Activated T-cell treated with anti-CD3 and anti-CD28 coated beads for 24 hours (primary cell): Measurements from ENCODE around the gene NXPH4.

ENCODE experiments used
- DNase-seq: peaks from one replicate; pipeline ENCODE4 v3.0.0-alpha.2; 2020; ENCODE audit warnings: low read depth

Gene NXPH4

DNA sequence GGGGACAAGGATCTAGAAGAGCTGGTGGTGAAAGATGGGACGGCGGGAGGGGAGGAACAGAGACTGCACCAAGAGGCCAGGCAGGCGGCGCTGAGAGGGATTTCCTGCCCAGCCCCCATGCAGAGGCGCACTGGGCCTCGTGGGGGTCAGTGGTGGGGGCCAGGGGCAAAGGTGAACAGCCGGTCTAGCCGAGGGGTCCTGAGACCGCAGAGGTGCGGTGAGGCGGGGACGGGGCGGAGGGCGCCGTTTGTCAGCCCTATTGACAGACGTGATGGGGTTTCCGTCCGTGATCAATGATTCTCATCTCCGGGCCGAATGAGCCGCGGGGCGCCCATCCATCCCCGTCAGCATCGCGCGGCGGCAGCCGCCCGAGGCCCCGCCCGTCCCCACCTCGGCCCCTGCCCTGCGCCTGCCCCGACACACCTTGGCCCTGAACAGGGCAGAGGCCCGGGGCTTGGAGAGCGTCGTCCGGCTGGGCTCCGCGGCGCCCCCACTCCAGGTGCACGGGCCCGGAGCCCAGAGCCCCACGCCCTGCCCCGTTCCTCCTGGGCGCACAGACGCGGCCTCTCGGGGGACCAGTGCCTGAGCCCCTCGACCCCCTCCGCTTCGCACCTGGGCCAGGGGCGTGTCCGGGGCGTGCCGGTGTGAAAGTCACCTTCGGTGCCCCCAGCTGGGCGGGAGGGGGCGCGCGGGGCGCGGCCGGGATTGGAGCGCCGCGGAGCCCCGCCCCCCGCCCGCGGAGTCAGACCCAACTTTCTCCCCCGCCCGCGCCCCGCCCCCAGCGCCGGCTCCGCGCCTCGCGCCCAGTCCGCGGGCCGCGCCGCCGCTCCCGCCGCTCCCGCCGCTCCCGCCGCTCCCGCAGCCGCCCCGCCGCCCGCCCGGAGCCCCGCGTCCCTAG lies at the start of gene NXPH4:
TSS of gene NXPH4 (plus strand) at position 781 of the 898 bp plus-strand sequence. CDS start 176 bp downstream, outside the sequence.
- DNase-seq = no peak

DNA sequence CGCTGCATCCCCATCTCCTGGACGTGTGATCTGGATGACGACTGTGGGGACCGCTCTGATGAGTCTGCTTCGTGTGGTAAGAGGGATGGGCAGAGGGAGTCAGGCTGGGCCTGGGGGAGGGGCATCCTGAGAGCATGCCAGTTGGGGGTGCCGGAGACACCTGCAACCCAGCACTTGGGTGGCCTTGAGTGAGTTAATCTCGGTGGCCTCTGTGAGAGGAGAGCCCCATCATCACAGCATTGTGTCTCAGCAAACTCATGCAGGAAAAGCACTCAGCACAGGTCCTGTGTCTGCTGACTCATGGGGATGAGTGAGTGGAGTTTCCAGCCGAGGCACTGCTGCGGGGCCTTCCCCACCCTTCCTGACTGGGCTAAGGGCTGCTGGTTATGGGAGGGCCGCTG lies 49.6 kb upstream of the NXPH4 start:
- peak; percentile 52 for DNase-seq

DNA sequence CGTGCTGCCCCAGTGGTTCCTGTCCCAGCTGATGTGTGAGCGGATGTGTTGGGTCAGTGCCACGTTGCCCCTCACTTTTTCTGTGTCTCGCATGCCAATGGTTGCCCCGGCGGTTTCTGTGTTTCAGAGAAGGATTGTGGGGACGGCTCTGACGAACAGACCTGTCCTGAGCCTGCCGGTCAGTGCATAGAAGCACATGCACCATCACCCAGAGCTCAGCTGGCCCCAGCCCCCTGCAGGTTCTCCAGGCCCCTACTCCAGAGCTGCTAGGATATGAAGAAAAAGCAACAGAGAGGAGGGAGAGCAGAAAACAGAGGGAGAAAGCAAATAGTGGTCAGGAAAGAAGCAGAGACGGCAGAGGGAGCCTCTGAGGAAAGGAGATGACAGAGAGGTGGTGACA lies 48.5 kb upstream of the NXPH4 start:
- no peak for DNase-seq

- no peak for DNase-seq
These were observed 47.4 kb upstream of the NXPH4 start for GRCh38 chr12:57169046-57169795.

DNA sequence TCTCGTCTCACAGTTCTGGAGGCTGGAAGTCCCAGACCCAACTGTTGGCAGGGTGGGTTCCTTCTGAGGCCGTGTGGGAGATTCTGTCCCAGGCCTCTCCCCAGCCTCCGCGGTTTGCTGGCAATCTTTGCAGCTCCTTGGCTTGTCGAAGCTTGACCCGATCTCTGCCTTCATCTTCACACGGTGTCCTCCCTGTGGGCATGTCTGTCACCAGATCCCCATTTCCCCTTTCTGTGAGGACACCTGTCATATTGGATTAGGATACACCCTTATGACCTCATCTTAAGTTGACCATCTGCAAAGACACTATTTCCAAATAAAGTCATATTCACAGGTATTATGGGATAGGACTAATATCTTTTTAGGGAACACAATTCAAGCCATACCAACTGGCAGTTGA lies 46.6 kb upstream of the NXPH4 start:
- no peak for DNase-seq

GRCh38 chr12:57170408-57170807 lies 46.2 kb upstream of the NXPH4 start:
- no peak for DNase-seq

DNA sequence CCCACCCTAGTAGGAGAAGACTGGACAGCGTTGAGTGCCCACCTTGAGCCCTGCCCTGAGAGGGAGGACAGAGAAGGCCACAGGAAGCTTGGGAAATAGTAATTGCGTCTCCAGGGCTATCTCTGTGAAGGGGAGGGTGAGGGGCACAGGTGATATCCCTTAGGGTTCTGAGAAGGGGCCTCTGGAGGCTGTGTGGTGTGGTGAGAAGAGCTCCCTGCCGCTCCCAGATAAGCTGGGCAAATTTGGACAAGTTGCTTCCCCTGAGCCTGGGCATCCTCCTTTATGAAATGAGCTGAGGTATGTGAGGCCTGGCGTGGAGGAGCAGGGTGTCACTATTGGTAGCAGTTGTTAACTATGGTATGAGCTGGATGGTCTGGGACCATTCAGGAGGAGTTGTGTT lies 45.7 kb upstream of the NXPH4 start:
- DNase-seq = no peak

DNA sequence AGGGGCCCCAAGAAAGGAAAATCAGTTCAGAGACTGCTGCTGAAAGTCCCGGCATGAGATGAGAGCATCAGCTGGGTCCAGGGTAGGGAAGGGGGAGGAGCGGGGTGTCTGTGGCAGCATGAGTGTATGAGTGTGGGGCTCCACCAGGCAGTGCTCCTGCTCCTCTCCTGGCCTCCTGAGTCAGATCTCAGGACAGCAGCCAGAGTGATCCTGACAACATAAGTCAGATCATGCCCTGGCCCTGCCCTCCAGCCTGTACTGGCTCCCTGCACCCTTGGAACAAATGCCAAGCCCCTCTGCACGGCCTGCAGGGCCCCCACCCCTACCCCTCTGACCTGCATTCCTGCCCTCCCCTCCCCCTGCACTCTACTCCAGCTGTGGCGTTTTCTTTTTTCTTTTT lies 44.9 kb upstream of the NXPH4 start:
- no peak for DNase-seq

DNA sequence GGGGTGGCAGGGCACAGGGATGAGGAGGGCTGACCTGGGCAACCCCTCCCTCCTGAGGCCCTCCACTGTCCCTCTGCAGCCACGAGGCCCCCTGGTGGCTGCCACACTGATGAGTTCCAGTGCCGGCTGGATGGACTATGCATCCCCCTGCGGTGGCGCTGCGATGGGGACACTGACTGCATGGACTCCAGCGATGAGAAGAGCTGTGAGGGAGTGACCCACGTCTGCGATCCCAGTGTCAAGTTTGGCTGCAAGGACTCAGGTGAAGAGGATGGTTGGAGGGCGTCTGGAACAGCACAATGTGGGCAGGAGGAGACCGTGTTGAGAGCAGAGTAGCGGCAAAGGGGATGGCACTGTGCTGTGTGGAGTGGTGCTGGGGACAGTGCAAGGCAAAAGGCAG lies 43.5 kb upstream of the NXPH4 start:
- DNase-seq = peak; percentile 7

- no peak for DNase-seq
These were observed 42.9 kb upstream of the NXPH4 start for GRCh38 chr12:57173683-57174082.

DNA sequence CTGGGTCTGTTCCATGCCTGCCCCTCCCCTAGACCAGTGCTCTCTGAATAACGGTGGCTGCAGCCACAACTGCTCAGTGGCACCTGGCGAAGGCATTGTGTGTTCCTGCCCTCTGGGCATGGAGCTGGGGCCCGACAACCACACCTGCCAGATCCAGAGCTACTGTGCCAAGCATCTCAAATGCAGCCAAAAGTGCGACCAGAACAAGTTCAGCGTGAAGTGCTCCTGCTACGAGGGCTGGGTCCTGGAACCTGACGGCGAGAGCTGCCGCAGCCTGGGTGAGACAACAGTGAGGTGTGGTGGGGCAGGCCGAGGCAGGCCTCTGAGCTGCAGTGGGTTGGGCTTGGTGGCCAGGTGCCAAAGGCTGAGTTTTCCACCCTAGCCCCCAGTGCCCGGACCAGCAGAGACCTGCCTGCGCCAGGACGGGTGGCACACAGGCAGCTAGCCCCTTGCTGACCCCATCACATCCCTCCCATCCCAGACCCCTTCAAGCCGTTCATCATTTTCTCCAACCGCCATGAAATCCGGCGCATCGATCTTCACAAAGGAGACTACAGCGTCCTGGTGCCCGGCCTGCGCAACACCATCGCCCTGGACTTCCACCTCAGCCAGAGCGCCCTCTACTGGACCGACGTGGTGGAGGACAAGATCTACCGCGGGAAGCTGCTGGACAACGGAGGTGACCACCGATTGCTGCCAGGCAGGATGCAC lies 41.0 kb upstream of the NXPH4 start:
- peak; percentile 9 for DNase-seq

DNA sequence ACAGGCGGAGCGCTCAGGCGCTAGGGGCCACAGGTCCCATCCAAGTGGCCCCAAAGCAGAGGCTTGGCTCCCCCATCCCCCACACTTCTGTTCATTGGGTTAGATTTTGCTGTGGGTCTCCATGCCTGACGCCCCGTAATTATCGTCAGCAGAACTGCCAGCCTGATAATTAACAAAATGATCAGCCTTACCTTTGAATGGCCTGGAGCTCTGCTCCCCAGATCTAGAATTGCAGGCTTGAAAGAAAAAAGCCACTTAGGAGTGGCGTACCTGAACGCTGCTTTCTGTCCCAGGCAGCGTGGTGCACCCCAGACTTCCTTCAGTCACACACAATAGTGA lies 40.5 kb upstream of the NXPH4 start:
- DNase-seq = no peak

DNA sequence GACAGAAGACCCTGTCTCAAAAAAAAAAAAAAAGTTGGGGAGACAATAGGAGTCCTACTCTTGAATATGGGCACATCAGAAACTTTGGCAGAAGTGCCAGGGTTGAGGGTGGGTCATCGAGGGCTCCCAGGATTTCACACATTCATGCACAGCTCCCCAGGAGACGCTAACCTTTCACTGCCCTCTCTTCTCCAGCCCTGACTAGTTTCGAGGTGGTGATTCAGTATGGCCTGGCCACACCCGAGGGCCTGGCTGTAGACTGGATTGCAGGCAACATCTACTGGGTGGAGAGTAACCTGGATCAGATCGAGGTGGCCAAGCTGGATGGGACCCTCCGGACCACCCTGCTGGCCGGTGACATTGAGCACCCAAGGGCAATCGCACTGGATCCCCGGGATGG lies 39.7 kb upstream of the NXPH4 start:
- DNase-seq = no peak

GRCh38 chr12:57177354-57177753 lies 39.2 kb upstream of the NXPH4 start:
- DNase-seq = no peak

GRCh38 chr12:57178213-57178612 lies 38.4 kb upstream of the NXPH4 start:
- DNase-seq = no peak

DNA sequence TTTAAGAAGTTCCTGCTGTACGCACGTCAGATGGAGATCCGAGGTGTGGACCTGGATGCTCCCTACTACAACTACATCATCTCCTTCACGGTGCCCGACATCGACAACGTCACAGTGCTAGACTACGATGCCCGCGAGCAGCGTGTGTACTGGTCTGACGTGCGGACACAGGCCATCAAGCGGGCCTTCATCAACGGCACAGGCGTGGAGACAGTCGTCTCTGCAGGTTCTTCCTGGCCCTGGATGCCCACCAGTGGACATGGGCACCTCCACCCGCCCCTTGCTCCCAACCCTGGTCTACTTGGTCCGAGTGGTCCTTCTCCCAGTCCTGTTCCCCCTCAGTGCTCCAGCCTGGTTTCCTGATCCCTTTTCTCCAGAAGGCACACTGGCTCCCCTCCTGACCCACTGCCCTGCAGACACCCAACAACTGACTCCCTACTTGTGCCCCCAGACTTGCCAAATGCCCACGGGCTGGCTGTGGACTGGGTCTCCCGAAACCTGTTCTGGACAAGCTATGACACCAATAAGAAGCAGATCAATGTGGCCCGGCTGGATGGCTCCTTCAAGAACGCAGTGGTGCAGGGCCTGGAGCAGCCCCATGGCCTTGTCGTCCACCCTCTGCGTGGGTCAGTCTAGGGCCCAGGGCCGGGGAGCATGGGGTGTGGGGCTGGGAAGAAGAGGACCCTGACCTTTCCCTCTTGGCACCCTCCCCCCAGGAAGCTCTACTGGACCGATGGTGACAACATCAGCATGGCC lies 37.1 kb upstream of the NXPH4 start:
- DNase-seq = no peak

GRCh38 chr12:57180321-57180989 lies 36.1 kb upstream of the NXPH4 start:
- no peak for DNase-seq

DNA sequence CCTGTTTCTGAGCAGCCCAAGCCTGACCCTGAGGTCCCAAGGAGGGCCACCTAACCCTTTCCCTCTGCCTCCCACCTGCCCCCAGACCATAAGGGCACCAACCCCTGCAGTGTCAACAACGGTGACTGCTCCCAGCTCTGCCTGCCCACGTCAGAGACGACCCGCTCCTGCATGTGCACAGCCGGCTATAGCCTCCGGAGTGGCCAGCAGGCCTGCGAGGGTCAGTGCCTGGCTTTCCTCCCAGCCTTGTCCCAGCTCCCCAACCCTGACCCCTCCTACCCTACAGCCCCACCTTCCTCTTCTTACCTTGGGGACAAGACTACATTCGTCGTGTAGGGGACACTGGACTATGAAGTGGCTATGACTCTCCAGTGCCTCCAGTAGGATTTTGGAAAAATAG lies 35.5 kb upstream of the NXPH4 start:
- DNase-seq = no peak

GRCh38 chr12:57181561-57182155 lies 34.9 kb upstream of the NXPH4 start:
- DNase-seq = no peak

- DNase-seq = peak; percentile 77
These were observed 33.5 kb upstream of the NXPH4 start for GRCh38 chr12:57182918-57183575.
